Lung (tissue), 12 donors: ENCODE results near the gene DOCK3. TPM values are rescaled to one million over a fixed set of nuclear protein-coding genes. Genes with fewer than 3 reads are reported as not detected.
"Not testable (repeated sequence)": the region's sequence is repeated elsewhere in the genome, so short reads cannot be mapped to it uniquely, and the experiment has no call there.

ENCODE experiments used
- ATAC-seq: fragments of 200-7000 bp; cut with Tn5 transposase; one replicate; pipeline ENCODE4 v1.9.1; 2020; ENCODE audit warnings: moderate number of reproducible peaks; ENCODE audit not compliant: insufficient read depth, low FRiP score
- DNase-seq, 3 donors: peaks; one replicate each; pipeline ENCODE4 v3.0.0-alpha.2; 2013 to 2017
- H3K27ac ChIP-seq, 2 donors: one replicate each; pipeline ENCODE4 v1.5.1; 2013; ENCODE audit warnings: mild to moderate bottlenecking in 2 of 2, moderate library complexity in 2 of 2, control low read depth in 1 of 2, inconsistent platforms in 1 of 2, low read depth in 1 of 2, low read length in 1 of 2
- H3K27me3 ChIP-seq, 3 donors: one replicate each; pipeline ENCODE4 v1.5.1; 2013; ENCODE audit warnings: low read length in 2 of 3; ENCODE audit not compliant: control insufficient read depth in 3 of 3, insufficient read depth in 3 of 3
- H3K36me3 ChIP-seq, 4 donors: one replicate each; pipeline ENCODE4 v1.5.1; 2013; ENCODE audit warnings: low read length in 4 of 4, mild to moderate bottlenecking in 1 of 4, moderate library complexity in 1 of 4; ENCODE audit not compliant: control insufficient read depth in 4 of 4, insufficient read depth in 4 of 4
- H3K4me1 ChIP-seq, 5 donors: one replicate each; pipeline ENCODE4 v1.5.1; 2013; ENCODE audit warnings: low read length in 5 of 5, mild to moderate bottlenecking in 2 of 5, moderate library complexity in 1 of 5; ENCODE audit not compliant: control insufficient read depth in 5 of 5, insufficient read depth in 5 of 5
- H3K4me3 ChIP-seq: one replicate; pipeline ENCODE4 v1.5.1; 2013; ENCODE audit warnings: mild to moderate bottlenecking, control low read depth, moderate library complexity
- H3K9ac ChIP-seq, 2 donors: one replicate each; pipeline ENCODE4 v1.5.1; 2013; ENCODE audit warnings: low read length in 2 of 2, control low read depth in 1 of 2; ENCODE audit not compliant: insufficient read depth in 1 of 2
- H3K9me3 ChIP-seq, 4 donors: one replicate each; pipeline ENCODE4 v1.5.1; 2013; ENCODE audit warnings: low read length in 3 of 4, mild to moderate bottlenecking in 1 of 4, moderate library complexity in 1 of 4; ENCODE audit not compliant: control insufficient read depth in 4 of 4, insufficient read depth in 3 of 4
- CTCF ChIP-seq: IDR thresholded peaks from 2 replicates; pipeline ENCODE4 v1.5.1; 2012; ENCODE audit warnings: mild to moderate bottlenecking; ENCODE audit errors: control extremely low read depth, extremely low read depth
- WGBS, 2 donors: extraction: QIAGEN DNeasy Blood & Tissue Kit; methylation state at CpG; one replicate each; pipeline ENCODE4 v1.1.7; 2013; 5-methylcytosine and 5-hydroxymethylcytosine counted together
- polyA plus RNA-seq, 2 donors: library from polyadenylated mRNA; stranded (reverse); fragments of 200-250 nt; gene quantifications; one replicate each; pipeline ENCODE4 v1.2.1, GENCODE V29; 2013
- total RNA-seq, 2 donors: library from RNA; depleted of rRNA in 1 of 2; stranded (reverse); fragments of >200 nt in 1 of 2; gene quantifications; one replicate each; pipeline ENCODE4 v1.2.1, GENCODE V29; 2014 to 2021
- donor health status: control.
- donor health status: control.
- donor health status: Bipolar disorder and iron deficiency.
- donor health status: healthy.
- donor health status: DM: yes; HTN: yes; CAD: no.

DOCK3 gene
- total and polyA plus RNA-seq, 4 donors: 0.06 to 1.4 (median 0.34) TPM

- Histone ChIP-seq H3K4me3 (no peak overlapping the region), H3K9me3 (peaks cover 0 to 6% (median 0%) of the 10 kb centered on the region in 4 donors), H3K4me1 (no peaks in the 10 kb centered on the region), H3K27me3 (no peaks in the 10 kb centered on the region), H3K36me3 (no peaks in the 10 kb centered on the region), H3K27ac (no peak overlapping the region), H3K9ac (no peak overlapping the region)
- WGBS, 2 donors: 79 to 92% methylated on average over 4 of the region's 4 CpGs
- DNase-seq (no peak), ATAC-seq (no peak)
- no peak for TF ChIP-seq CTCF
These were observed 117.8 kb downstream of the DOCK3 start for GRCh38 chr3:50792568-50792967.

GRCh38 chr3:50803805-50804204 lies 129.1 kb downstream of the DOCK3 start:
- not testable (repeated sequence) for ATAC-seq, H3K27ac ChIP-seq, H3K9ac ChIP-seq, H3K9me3 ChIP-seq, H3K36me3 ChIP-seq, H3K4me1 ChIP-seq, DNase-seq, H3K27me3 ChIP-seq, H3K4me3 ChIP-seq
- 97 to 98% methylated on average over 17 to 27 of the region's 27 CpGs for WGBS, 2 donors

- H3K9me3 ChIP-seq, ATAC-seq, H3K4me3 ChIP-seq, H3K9ac ChIP-seq, H3K4me1 ChIP-seq, H3K36me3 ChIP-seq, H3K27me3 ChIP-seq, H3K27ac ChIP-seq, DNase-seq: not testable (repeated sequence)
- WGBS, 2 donors: 94 to 97% methylated on average over 16 to 20 of the region's 20 CpGs
These were observed 129.6 kb downstream of the DOCK3 start for GRCh38 chr3:50804376-50804775.

GRCh38 chr3:50805321-50805720 lies 130.6 kb downstream of the DOCK3 start:
- no peak for TF ChIP-seq CTCF
- Histone ChIP-seq H3K27ac (no peak overlapping the region), H3K4me3 (no peak overlapping the region), H3K36me3 (no peaks in the 10 kb centered on the region), H3K4me1 (peaks cover 0 to 5% (median 0%) of the 10 kb centered on the region in 5 donors), H3K27me3 (no peaks in the 10 kb centered on the region), H3K9ac (no peak overlapping the region), H3K9me3 (peaks cover 0 to 6% (median 1%) of the 10 kb centered on the region in 4 donors)
- DNase-seq (no peak), ATAC-seq (no peak)
- WGBS, 2 donors: 76 to 94% methylated on average over 3 of the region's 3 CpGs

GRCh38 chr3:50806031-50806430 lies 131.3 kb downstream of the DOCK3 start:
- peaks cover 0 to 5% (median 1%) of the 10 kb centered on the region in 4 donors for H3K9me3 ChIP-seq
- DNase-seq (no peak), ATAC-seq (no peak)
- 88% methylated on average over 1 of the region's 1 CpG for WGBS, 2 donors
- peaks cover 0 to 5% (median 0%) of the 10 kb centered on the region in 5 donors for H3K4me1 ChIP-seq
- H3K36me3 ChIP-seq: no peaks in the 10 kb centered on the region
- H3K4me3 ChIP-seq: no peak overlapping the region
- no peak for TF ChIP-seq CTCF
- H3K27ac ChIP-seq: no peak overlapping the region
- H3K9ac ChIP-seq: no peak overlapping the region
- no peaks in the 10 kb centered on the region for H3K27me3 ChIP-seq
